CD4-positive, alpha-beta T cell treated with Interleukin-10 for 1 hour (primary cell): ENCODE results near the gene MAFB.

Experiments
- DNase-seq: peaks from one replicate; pipeline ENCODE4 v3.0.0-alpha.2; 2020

MAFB gene

DNA sequence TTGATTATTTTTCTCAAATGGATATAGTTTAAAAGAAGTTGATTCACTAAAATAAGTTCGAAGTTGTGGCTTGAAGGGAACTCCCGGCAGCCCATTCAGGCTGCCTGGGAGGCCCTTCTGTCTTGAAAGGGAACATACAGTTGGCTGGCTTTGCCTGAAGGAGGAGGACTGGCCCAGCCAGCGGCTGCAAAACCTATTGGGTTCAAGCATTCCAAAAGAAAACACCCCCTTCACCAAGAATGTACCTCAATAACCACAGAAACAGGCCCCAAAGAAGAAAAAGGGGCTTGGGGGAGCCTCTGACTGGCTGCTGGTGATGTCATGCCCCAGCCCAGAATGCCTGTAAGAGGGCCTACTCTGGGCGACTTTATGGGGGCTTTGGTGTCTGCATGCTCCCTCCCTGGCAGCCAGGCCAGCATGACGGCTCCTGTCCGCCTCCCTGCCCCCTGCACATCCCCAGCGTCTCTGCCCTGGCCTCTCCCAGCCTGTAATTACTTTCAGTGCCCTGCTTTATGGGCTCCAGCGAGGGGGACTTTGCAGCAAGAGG is 36.5 kb downstream of the MAFB start:
- DNase-seq: no peak

DNA sequence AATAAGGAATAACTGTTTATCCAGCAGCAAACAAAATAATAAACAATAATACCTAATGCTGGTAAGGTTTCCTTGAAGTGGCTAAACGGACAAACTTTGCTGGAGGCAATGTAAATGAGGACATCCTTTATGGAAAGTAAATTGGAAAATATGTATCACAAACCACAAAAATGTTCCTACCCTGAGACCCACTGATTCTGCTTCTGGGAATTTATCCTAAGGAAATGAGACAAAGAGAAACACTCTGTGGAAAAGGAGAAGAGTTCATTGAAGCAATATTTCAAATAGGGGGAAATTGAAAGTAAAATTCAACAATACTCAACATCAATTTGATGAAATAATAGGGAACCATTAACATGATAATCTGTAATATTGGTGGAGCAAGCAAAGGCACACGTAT is 37.9 kb downstream of the MAFB start:
- no peak for DNase-seq

DNA sequence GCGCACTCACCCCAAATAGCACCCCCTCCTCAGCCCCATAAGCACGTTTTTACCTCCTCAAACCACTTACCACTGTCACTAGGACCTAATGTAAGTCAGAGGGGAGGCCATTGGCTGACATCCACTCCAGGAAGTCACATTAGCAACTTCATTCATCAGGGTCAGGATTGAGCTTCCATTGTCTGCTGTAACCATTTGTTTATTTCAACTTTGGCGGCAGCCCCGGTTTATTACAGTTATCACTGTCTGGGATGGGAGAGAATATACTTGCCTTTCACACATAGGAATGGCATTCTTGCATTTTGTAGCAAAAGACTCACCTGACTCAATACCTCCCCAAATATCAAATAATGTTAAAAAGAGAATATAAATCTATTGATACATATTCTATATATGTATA is 38.3 kb downstream of the MAFB start:
- DNase-seq: no peak

DNA sequence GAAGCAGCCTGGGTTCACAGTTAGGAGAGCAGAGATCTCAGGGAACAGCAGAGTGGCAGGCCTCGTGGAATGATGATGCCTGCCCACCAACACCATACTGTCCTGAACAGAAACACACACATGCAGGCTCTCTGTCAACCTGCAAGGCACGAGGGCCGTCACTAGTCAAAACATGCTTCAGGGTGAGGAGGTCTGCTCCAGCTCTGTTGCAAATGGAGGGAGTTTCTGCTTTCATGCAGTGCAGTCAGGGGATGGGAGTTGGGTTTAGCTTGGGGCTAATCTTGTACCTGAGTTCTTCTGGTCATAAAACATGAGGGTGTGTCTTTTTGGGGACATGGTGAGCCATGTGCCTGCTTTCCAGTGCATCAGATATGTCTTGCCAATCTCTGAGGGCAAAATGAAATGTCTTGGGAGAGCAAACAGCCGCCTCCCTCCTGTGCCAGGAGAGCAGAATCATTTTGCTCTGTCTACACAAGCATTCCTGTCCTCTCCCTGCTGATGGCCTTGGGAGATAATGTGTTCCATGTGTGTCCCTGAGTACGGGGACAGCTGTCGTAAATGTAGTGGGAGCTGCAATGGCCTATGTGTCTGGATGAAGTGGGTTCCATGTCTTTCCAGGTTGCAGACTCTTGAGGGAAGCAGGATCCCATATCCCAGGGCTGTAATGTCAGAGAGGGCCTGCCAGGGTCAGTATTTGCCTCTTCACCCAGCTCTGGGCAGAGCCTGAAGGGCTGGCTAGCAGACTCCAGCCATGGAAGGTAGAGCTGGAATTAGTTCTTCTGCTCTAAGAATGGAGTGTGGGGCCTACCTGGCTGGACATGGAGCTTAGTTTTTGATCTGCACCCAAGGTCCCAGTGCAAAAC is 40.6 kb downstream of the MAFB start:
- no peak for DNase-seq

DNA sequence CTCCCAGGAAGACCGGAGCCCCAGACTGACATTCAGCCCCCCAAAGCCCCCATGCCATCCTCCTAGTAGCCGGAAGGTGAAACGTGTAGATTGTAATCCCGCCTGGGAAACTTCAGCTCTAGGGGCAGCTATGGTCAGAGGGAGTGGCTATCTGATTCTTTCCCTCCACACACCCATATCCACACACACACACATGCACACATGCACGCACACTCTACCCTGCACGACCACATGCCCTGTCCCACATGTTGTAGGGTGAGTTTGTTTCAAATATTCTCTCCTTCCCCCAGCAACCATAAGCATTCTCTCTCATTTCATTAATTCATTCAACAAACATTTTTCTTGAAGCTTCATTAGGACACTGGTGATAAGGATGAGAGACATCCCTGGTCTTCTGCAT is 42.2 kb downstream of the MAFB start:
- DNase-seq: no peak

DNA sequence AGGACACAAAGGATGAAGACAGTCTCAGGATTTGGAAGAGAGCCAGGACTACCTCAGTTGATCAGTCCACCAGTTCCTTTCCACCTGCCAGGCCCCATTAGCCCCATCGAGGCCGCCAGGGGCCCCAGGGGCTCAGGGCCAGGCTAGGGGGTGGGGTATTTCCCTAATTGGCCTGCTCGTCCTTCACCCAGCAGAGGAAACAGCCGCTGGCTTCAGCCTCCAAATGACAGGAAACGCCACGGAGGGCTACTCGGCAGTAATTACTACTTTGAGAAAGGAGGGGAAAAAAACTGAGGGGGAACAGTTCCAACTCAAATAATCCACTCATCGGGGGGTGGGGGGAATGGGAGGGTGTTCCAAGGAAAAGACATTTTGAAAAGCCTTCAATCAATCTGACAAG is 42.7 kb downstream of the MAFB start:
- DNase-seq: no peak

DNA sequence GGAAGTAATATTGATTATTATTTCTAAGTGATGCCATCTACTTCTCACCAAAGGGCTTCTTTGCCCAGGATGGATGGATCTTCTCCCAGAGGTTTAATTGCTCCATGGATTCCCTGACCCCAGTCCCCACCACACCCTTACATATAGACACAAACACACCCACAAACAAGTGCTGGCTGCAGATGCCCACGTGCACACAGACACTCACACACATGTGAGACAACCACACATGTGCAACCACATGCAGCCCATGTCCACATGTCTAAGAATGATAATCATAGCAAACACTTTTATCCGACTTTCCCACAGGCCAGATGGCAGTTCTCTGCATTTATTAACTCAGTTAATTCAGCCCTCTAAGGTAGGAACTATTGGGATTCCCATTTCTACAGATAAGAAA is 44.2 kb downstream of the MAFB start:
- no peak for DNase-seq

DNA sequence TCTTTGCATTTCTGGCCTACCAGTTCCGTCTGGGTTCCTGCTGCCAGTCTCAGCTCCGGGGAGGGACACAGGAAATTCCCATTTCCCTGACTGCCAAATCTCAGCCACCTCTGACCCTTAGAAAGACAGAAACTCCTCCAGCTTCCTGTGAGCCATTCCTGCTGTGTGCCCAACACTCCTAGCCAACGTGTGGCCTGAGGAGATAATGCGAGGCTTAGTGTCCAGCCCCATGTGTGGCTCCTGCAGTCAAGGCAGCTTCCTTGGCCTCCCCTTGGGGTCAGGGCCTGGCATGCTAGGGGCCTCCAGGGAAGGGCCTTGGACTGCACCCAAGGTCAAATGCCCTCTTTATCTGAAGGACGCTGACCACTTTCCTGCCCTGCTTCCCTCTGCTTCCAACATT is 45.1 kb downstream of the MAFB start:
- DNase-seq: no peak

DNA sequence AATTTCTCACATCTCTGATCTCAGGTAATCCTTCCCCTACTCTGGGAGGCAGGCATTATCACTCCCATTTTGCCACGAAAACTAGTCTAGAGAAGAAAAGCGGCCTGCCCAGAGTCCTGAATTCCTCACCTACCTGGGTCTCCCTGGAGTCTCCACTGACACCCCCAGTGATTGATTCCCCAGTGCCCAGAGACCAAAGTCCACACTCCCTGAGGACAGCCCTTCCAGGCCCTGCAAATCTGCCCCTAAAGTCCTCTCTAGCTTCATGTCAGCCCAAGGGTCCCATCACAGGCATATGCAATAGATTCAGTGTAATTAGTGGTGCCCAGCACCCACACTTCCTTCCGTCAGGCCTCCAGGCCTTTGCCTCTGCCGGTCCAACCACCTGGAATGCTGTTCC is 47.2 kb downstream of the MAFB start:
- DNase-seq: no peak

DNA sequence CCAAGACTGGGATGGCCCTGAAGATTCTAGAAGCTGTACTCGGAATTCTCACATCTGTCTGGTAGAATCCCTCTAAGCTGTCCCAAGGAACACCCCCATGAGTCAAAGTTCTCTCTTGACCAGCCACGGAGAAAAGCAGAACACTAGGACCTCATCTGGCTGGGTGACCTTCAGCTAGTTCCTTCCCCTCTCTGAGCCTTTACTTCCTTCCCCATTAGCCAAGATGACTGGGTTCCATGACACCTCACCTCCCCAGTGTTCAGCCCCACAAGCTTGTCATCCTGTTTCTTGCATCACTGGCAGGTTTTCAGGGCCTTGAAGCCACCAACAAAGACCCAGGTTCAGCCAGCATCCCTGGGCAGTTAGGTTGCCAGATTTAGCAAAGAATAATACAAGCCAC is 47.8 kb downstream of the MAFB start:
- DNase-seq: no peak

DNA sequence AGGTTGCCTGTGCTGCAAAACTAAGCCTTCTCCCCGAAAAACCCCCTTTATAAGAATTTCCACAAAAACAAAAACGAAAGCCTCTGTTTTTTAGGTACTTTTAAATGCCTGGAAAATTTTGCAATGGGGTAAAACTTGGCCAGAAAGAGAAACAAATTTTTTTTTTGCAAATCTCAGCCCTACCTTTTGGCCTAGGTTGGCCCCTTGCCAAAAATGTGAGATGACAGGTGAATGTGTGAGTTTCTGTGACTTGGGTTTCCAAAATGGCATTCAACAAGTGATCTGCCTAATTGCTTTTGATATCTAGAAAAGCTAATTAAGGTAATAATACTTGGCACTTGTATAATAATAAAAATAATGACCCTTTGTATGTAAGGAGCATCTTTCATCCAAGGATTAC is 48.4 kb downstream of the MAFB start:
- DNase-seq: no peak

DNA sequence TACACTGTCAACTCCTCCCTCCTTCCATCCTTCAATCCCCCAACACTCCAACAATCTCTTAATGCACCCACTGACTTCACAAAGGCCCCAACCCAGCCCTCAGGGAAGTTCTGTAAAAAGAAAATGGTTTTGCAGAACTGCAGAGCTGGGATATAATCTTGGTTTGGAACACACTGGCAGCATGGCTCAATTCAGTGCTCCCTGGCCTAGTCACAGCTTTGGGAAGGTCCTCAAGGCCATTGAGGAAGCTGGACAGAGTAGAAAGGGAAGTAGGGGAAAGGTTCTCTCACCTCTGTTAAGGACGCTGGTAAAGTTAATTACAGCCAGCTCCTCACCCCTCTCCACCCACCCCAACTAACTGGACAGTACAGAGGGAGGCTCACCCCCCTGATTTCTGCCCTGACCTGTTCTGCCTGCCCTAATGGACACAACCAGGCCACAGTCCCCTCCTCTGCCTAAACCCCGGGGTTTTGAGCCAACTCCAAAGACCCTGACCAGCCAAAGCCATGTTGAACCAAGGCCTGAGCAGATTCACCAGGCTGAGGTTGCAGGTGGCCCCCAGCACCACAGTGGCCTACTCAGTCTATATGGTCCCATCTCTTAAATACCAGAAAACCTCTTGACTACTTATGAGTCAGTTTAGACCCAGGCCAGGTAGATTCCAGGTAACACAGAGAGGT is 49.2 kb downstream of the MAFB start:
- DNase-seq: no peak

DNA sequence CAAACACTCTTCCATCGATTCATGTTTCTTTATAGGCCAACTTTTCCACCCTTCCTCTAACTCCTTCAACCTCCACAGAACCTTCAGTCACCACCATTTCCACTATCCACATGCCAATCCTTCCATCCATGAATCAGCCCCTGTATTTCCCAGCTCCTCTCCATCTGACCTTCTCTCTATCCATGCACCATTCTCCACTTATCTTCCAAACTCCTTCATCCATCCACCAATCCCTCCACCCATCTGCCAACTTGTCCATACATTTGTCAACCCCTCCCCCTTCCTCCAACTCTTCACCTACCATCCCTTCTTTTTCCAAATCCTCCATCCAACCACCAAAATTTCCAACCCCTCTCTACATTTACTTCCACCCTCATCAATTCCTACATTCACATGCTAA is 49.9 kb downstream of the MAFB start:
- DNase-seq: no peak

DNA sequence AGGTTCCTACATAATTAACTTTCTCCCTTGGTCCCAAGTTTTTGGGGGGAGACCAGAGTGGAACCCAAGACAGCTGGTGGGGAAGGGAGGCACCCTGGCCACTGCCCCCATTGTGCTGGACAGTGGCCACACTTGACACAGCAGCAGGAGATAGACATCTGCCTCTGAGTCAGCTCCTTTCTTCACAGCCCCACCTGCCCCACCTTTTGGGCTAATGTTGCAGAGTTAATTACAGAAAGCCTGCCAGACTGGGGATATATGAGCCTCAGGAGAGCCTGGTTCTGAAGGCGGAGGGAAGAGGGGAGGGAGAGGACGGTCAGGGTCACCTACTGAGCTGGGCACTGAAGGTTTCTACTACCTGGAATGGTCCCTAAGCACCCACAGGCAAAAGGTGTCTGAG is 50.6 kb downstream of the MAFB start:
- DNase-seq: no peak

DNA sequence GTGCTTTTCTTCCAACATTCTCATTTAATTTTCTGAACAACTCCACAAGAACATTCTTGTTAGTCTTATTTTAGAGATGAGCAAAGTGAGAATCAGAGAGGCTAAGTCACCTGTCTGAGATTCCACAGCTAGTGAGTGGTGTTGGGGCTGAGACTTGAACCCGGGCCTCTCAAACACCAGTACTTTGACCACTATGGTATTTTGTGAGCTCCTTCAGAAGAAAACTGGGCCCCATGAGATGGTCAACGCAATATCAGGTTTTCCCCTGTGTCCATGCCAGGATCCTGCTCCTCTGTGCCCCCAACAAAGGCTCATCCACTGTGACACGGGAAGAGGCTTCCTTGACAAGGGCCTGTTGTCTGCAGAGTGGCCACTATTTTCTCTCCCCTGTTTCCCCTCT is 51.9 kb downstream of the MAFB start:
- no peak for DNase-seq

DNA sequence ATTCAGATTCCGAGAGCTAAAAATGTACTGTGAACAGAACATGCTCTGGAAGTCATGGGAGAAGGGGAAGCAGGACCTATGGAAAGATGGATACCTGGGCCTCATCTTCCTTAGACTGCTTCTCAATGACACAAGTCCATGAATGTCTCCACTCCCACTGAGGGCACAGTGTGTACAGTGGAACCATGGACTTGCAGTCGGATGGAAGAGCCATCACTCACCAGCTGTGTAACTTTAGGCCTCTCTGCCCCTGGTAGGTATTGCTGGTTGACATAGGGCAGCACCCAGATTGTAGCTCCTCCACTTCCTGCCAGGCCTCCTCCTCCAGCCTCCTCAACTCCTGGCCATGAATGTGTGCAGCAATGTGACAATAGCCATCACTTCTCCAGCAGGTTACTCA is 52.5 kb downstream of the MAFB start:
- DNase-seq: no peak

DNA sequence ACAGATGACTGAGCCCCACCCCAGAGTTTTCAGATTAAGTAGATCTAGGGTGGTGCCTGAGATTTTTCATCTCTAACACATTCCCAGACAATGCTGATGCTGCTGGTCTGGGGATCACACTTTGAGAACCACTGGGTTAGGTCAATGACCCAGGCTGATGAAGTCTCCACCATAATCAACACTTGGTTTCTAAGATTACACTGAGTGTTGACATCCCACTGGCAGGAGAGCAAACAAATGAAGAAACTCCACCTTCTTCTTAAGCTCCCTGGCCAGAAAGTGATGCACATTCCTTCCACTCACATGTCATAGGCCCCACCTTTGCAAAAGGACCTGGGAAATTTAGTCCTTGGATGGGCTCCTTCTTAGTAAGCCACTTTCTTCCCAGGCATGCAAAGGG is 53.1 kb downstream of the MAFB start:
- no peak for DNase-seq
